NCI-H345 (cell line): Measurements from ENCODE around the gene KLHL24.
"Not testable (repeated sequence)": the region's sequence is repeated elsewhere in the genome, so short reads cannot be mapped to it uniquely, and the experiment has no call there.

Source experiments
- DNase-seq: peaks from one replicate; lab custom pipeline; 2025; lab: John Stamatoyannopoulos, UW

KLHL24 gene

DNA sequence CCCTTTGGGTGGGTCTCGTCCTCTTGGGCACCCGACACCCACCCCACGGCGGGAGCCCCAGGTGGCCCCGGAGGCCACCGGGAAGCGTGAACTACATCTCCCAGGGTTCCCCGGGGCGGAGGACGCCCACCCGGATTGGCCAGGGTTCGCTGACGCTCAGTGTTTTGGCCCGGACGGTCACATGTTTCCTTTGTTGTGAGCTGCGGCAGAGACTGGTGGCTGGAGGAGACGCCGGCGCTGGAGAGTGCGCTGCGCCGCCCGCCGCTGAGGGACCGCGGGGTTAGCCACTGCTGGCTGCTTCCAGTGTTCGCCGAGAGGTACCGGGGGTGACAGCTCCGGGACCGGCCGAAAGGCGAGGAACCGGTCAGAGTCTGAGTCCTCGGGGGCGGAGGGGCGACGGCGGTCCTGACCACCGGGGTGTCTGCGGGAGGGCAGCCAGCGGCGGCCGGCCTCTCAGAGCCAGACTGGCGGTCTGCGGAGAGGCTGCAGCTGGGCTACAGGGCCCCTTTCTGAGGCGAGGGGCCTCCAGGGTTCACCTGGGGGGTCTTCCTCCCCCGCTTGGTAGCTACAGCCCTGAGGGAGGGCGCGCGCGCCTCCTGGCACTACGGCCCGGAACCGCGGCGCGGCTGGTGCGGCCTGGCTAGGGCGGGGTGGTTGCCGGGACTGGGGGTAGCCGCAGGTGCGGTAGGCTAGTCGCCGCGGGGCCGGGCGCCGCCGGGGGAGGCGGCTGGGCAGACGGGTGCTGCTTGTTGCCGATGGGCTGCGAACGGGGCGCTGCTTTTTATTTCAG, at the start of gene KLHL24:
Gene KLHL24 (plus strand): TSS at position 193 of the 790 bp plus-strand sequence. CDS start 14,734 bp downstream, outside the sequence.
- DNase-seq = peak; percentile 98

GRCh38 chr3:183586477-183586876, 48.9 kb upstream of the KLHL24 start:
- DNase-seq = no peak

- no peak for DNase-seq
Measured at GRCh38 chr3:183587336-183587735, 48.1 kb upstream of the KLHL24 start.

DNA sequence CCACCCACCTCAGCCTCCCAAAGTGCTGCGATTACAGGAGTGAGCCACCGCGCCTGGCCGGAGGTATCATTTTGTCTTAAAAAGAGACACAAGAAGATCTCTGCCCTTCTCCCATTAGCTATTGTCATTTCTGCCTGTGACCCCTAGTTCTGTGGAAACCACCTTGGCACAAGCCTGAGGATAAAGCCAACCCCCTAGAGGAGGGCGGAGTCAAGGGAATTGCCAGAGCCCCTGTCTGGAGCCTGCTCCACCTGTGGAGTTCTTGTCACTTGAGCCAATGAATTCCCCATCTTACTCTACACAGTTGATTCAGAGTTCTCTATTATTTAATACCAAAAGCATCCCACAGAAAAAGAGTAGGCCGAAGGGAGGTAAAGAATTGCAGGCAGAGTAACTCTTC, 45.0 kb upstream of the KLHL24 start:
- no peak for DNase-seq

DNA sequence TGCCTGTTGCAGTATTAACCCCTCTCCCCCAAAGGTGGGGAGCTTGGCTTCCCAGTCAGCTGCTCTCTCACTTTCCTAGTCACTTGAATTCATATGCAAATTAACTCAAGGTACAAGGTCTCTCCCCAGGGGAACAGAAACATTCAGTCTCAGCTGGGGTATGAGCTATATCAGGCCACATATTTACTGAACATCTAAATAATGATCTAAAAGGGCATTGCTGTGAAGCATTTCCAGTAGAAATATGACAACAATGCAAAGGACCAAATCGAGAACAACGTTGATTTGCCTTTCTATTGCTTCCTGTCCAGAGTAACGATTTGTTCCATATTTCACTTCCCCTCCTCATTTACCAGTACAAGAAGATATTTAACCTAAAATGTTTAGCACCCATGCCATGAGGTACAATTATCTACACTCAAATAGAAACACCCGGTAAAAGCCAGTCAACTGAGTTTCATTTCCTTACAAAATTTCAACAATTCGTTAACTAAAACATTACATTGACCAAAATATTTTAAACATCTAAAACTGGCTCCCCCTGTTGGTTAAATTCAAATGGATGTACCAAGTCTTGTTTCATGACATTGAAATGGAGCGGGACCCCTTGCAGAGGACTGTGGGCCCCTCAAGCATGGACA, 43.4 kb upstream of the KLHL24 start:
- no peak for DNase-seq

GRCh38 chr3:183592821-183593220, 42.6 kb upstream of the KLHL24 start:
- no peak for DNase-seq

- no peak for DNase-seq
Measured at GRCh38 chr3:183594636-183595035, 40.8 kb upstream of the KLHL24 start.

DNA sequence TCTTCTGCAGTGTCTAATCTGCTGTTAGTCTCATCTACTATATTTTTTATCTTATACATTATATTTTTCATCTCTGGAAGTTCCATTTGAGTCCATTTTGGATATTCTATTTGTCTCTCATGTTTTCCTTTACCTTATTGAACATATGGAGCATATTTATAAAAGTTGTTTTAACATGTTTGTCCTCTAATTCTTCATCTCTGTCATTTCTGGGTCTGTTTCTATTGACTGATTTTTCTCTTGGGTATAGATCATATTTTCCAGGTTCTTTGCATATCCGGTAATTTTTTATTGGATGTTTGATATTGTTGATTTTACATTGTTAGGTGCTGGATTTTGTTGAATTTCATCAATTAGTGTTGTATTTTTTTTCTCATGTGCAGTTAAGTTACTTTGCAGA, 37.5 kb upstream of the KLHL24 start:
- DNase-seq = no peak

DNA sequence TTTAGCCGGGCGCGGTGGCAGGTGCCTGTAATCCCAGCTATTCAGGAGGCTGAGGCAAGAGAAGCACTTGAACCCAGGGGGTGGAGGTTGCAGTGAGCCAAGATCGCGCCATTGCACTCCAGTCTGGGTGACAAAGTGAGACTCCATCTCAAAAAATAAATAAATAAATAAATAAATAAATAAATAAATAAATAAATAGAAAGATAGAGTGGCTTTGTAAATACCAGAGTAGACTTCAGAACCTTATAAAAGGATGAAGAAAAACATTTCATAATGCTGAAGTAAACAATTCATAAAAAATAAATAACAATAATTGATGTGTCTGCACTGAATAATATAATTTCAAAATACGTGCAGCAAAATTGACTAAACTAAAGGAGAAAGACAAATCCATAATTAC, 24.1 kb upstream of the KLHL24 start:
- not testable (repeated sequence) for DNase-seq

DNA sequence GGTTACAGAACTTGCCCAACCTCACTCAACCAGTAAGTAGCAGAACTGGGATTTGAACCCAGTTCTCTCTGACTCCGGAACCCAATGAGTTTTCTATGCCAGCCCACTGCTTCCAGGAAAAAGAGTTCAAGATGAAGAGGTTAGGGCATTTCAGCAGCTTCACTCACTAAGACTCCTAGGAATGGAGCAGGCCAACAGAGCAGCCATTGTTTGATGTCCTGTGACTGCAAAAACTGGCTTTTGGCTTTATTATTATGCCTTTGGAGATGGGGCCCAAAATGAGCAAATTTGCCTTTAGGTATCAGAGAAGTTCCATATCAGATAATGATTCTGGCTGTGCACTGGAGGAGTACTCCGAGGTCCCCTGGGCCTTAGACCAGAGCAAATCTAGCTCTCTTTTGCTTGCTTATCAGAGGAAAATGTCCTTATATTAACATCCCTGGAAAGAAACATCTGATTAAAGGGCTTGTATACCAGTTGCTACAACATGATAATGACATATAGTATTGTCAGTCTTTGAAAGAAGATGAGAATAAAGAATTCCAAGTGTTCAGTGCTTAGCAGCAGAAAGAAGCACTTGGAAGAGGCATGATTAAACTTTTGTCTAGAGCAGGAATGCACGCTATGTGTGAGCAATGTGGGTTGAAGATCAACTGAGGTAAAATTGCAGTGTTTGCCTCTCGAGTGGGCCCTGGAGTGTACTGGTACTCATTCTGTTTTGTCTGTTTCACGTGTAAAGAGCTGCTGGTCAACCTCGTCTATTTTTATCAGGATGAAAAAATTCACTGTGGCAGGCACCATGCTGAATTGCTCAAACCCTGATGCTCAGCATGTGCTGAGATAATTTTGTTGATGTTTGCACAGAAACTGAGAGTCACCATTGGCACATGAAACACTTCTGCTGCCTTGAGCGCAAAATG, 21.8 kb upstream of the KLHL24 start:
- no peak for DNase-seq

DNA sequence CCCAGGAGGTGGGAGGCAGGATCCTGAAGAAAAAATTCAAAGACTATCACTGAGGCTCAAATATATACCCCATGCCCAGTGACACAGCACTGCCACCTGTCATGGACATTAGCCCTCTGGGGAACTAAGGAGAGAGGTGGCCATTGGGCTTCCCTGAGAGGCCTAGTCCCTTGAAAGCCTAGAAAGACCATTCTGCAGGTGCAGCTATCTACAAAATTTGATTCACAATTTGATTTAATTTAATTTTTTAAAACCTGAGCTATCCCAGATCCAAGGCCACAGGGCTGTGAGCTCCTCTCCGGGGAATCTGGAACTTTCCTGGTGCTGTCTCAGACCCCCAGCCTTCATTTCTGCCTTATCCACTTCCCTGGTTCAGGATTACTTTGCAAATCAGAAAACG, 16.9 kb upstream of the KLHL24 start:
- DNase-seq = no peak

- no peak for DNase-seq
Measured at GRCh38 chr3:183619010-183619409, 16.4 kb upstream of the KLHL24 start.

DNA sequence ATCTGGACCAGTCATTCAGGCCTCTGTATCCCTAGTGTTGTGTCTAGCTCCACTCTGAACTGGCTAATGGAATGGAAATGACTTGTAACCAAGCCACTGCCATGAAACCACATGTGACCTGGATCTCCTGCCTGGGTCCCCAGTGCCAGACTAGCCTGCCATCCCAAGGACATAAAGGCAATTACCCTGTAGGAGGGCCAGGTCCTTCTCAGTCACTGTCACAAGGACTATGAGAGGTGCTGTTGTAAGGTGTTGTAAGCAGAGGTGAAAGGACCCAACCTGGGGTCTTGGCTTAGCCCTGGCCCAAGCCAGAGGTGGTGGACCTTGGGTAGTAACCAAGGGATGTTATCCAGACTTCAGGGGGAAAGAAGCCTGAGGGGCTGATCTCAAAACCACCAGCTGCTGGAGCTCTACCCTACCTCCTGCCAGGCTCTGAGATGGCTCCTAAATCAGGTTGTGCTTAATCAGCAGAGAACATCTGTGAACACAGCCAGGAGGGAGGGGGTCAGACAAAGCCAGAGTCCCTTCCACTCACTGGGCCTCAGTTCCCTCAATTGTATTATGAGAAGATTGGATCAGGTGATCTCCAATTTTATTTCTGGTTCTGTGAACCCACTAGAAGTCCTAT, 15.7 kb upstream of the KLHL24 start:
- DNase-seq = no peak

DNA sequence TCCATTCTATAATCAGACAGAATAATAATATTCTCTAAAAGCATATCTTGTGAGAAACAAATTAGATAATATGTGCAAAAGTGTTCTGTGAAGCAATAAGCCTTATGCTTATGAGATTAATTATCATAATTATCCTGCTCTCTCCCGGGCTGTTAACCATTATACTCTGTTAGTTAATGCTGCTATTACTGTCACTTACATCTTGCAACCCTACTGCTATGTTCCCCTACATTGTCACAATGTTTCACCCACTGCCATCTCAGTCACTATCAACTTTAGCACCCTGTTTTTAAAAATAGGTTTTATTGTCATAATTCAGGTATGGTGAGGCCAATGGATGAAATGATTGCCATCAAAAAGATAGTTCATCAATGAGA, 15.2 kb upstream of the KLHL24 start:
- DNase-seq = no peak

DNA sequence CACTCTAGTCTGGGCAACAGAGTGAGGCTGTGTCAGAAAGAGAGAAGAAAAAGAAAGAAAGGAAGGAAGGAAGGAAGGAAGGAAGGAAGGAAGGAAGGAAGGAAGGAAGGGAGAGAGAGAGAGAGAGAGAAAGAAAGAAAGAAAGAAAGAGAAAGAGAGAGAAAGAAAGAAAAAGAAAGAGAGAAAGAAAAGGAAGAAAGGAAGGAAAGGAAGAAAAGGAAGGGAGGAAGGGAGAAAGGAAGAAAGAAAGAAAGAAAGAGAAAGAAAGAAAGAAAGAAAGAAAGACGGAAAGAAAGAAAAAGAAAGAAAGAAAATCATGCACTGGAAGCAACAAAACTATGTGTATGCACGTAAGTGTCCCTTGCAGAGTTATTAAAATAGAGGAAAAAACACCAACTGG, 12.9 kb upstream of the KLHL24 start:
- DNase-seq = not testable (repeated sequence)

- DNase-seq = no peak
Measured at GRCh38 chr3:183626877-183627594, 8.4 kb upstream of the KLHL24 start.

DNA sequence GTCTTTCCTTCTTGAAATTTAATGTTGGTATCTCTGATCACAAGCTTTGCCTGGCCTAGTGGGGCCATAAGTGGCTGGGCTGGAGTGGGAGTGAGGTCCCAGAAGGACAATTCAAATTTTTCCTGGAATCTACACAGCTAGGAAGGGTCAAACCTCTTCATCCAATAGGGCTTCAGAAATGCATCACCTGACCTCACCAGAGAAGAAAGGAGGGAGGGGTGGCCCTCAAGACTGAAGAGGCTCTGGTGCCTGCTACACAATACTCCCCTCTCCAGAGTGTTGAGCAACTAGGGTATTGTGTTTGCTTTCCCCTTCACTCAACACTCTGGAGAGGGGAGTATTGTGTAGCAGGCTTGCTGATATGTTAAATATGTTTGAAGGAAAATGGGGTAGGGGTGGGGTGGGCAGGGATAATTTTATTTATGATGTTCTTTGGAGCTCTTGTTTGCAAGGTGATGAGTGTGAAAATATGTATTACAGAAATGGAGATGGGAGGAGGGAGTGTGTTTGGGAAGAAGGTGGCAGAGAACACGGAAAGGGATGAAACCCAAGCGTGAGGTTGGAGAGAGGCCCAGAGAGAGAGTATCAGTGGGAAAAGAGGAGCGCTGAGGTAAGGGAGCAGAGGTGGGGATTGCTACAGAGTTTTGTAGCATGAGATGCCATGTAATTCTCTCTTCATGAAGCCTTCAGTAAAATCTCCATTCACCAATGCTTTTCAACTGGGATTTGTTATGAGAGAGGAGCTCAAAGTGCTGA, 5.7 kb upstream of the KLHL24 start:
- DNase-seq = peak; percentile 85

- no peak for DNase-seq
Measured at GRCh38 chr3:183631715-183632114, 3.7 kb upstream of the KLHL24 start.

- DNase-seq = not testable (repeated sequence)
Measured at GRCh38 chr3:183632725-183633124, 2.7 kb upstream of the KLHL24 start.

GRCh38 chr3:183634707-183635106, 716 bp upstream of the KLHL24 start:
- no peak for DNase-seq

DNA sequence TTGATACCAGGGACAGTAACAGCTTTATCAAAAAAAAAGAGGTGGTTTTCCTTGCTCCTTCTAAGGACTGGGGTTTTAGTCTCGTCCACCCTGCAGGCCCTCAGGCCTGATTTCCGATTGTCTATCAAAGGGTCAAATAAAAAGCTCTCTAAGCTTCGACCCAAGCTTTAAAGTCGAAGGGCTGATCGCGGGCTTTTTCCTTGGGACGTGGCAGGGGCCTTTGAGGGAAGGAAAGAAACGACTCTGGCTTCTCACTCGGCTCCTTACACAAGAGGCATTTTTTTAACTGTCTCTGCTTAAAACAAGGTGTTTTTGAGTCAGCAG, 354 bp upstream of the KLHL24 start:
- DNase-seq = no peak
